GM12891 (cell line): ENCODE results near the gene CSN2.

Experiments
- PAX5 ChIP-seq: IDR thresholded peaks from 2 replicates; pipeline ENCODE4 v1.6.1; 2011; ENCODE audit warnings: low read length, moderate library complexity, mild to moderate bottlenecking; ENCODE audit not compliant: insufficient read depth, severe bottlenecking
- POLR2A ChIP-seq: IDR thresholded peaks from 2 replicates; pipeline ENCODE4 v1.6.1; 2011; ENCODE audit warnings: low read depth, low read length, control low read depth
- POLR2AphosphoS5 ChIP-seq: IDR thresholded peaks from 2 replicates; pipeline ENCODE4 v1.6.1; 2011; ENCODE audit warnings: low read depth, low read length, control low read depth
- TAF1 ChIP-seq: IDR thresholded peaks from 2 replicates; pipeline ENCODE4 v1.6.1; 2011; ENCODE audit warnings: low read depth, low read length, control low read depth

DNA sequence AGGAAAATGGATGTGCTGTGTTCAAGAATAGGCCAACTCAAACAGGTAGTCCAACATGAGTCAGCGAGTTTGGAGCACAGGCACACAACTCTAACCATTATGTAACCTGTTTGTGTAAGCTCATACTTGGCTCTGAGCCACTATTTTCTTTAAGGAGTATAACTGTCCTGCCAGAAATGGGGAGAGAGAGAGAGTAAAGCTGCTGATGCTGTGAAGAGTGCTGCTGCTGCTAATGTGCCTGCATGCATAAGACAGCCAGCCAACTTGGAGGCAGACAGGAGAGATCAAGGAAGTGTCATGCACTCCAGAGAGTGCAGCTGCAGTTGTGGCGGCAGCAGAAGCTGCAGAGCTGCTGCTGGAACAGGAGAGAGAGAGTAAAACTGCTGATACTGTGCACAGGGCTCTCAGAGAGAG is 18.5 kb upstream of the CSN2 start:
- TF ChIP-seq POLR2A, result no peak
- TF ChIP-seq TAF1, result no peak
- TF ChIP-seq POLR2AphosphoS5, result no peak
- no peak for TF ChIP-seq PAX5
